CD14-positive monocyte (primary cell): Measurements from ENCODE around the gene PKLR. TPM values are rescaled to one million over a fixed set of nuclear protein-coding genes. Genes with fewer than 3 reads are reported as not detected.

Experiments used
- DNase-seq, 3 donors: peaks; one replicate each; pipeline ENCODE4 v3.0.0-alpha.2; 2011 to 2022
- H2AFZ ChIP-seq: 2 replicates; pipeline ENCODE4 v1.6.0; 2012; ENCODE audit warnings: mild to moderate bottlenecking, low read depth, low read length, inconsistent platforms; ENCODE audit not compliant: insufficient read depth, poor library complexity, severe bottlenecking
- H3K27ac ChIP-seq, 2 donors: 1 replicate in 1 of 2; 2 replicates in 1 of 2; pipeline ENCODE4 v1.5.1; 2012 to 2013; ENCODE audit warnings: low read length in 2 of 2, control low read depth in 1 of 2, inconsistent platforms in 1 of 2, low read depth in 1 of 2, mild to moderate bottlenecking in 1 of 2
- H3K27me3 ChIP-seq, 2 donors: one replicate each; pipeline versions ENCODE4 v1.6.0 to v1.6.1; 2011 to 2013; ENCODE audit warnings: low read length in 2 of 2; ENCODE audit not compliant: control insufficient read depth in 2 of 2, insufficient read depth in 2 of 2
- H3K36me3 ChIP-seq, 2 donors: replicated peaks in 1 of 2; 1 replicate in 1 of 2; 2 replicates in 1 of 2; pipeline versions ENCODE4 v1.5.1 to v1.6.1; 2012 to 2013; ENCODE audit warnings: low read length in 2 of 2, control low read depth in 1 of 2, inconsistent platforms in 1 of 2, mild to moderate bottlenecking in 1 of 2; ENCODE audit not compliant: insufficient read depth in 2 of 2, control insufficient read depth in 1 of 2
- H3K4me1 ChIP-seq, 2 donors: 1 replicate in 1 of 2; 2 replicates in 1 of 2; pipeline versions ENCODE4 v1.5.1 to v1.6.1; 2012 to 2013; ENCODE audit warnings: low read length in 2 of 2, control low read depth in 1 of 2, inconsistent platforms in 1 of 2, mild to moderate bottlenecking in 1 of 2, moderate library complexity in 1 of 2; ENCODE audit not compliant: insufficient read depth in 2 of 2, control insufficient read depth in 1 of 2
- H3K4me2 ChIP-seq: replicated peaks from 2 replicates; pipeline ENCODE3; 2012; ENCODE audit warnings: low read length, moderate library complexity, mild to moderate bottlenecking; ENCODE audit not compliant: poor library complexity, severe bottlenecking; ENCODE audit errors: extremely low read depth
- H3K4me3 ChIP-seq, 3 experiments: fragments of 200-600 bp in 1 of 3; sonication (generic) in 1 of 3; replicated peaks in 1 of 3; 1 replicate in 2 of 3; 2 replicates in 1 of 3; pipeline ENCODE4 v1.5.1; 2011 to 2013; ENCODE audit warnings: low read length in 3 of 3, mild to moderate bottlenecking in 3 of 3, control low read depth in 2 of 3, low read depth in 2 of 3, inconsistent platforms in 1 of 3, moderate library complexity in 1 of 3
- H3K79me2 ChIP-seq: 2 replicates; pipeline ENCODE4 v1.6.0; 2012; ENCODE audit warnings: mild to moderate bottlenecking, control low read depth, inconsistent platforms, low read length, moderate library complexity; ENCODE audit not compliant: insufficient read depth
- H3K9ac ChIP-seq: 2 replicates; pipeline ENCODE4 v1.6.0; 2017; ENCODE audit warnings: low read length, mild to moderate bottlenecking; ENCODE audit not compliant: insufficient read depth, poor library complexity, severe bottlenecking
- H3K9me3 ChIP-seq, 2 donors: replicated peaks in 1 of 2; 1 replicate in 1 of 2; 2 replicates in 1 of 2; pipeline versions ENCODE4 v1.5.1 to v1.6.1; 2012 to 2013; ENCODE audit warnings: low read length in 2 of 2, control low read depth in 1 of 2; ENCODE audit not compliant: control insufficient read depth in 1 of 2, insufficient read depth in 1 of 2
- H4K20me1 ChIP-seq: 2 replicates; pipeline ENCODE4 v1.6.0; 2012; ENCODE audit warnings: mild to moderate bottlenecking, low read length, control low read depth, moderate library complexity; ENCODE audit not compliant: insufficient read depth
- H3K27ac Mint-ChIP-seq, 7 donors: one replicate each; pipeline ENCODE4 v1.8.0; 2020; ENCODE audit warnings: mild to moderate bottlenecking in 7 of 7, mixed read lengths in 7 of 7, moderate library complexity in 6 of 7, inconsistent platforms in 2 of 7
- H3K27me3 Mint-ChIP-seq, 3 donors: one replicate each; pipeline ENCODE4 v1.8.0; 2021 to 2022; ENCODE audit warnings: low read depth in 3 of 3, mild to moderate bottlenecking in 3 of 3, mixed read lengths in 3 of 3, moderate library complexity in 3 of 3, inconsistent platforms in 1 of 3
- H3K36me3 Mint-ChIP-seq, 2 donors: one replicate each; pipeline ENCODE4 v1.8.0; 2020; ENCODE audit warnings: mixed read lengths in 2 of 2, inconsistent platforms in 1 of 2, mild to moderate bottlenecking in 1 of 2
- H3K4me1 Mint-ChIP-seq: one replicate; pipeline ENCODE4 v1.8.0; 2020; ENCODE audit warnings: mild to moderate bottlenecking, mixed read lengths
- H3K4me3 Mint-ChIP-seq, 2 donors: one replicate each; pipeline ENCODE4 v1.8.0; 2020; ENCODE audit warnings: mild to moderate bottlenecking in 2 of 2, mixed read lengths in 2 of 2, moderate library complexity in 1 of 2
- H3K9me3 Mint-ChIP-seq, 7 donors: one replicate each; pipeline ENCODE4 v1.8.0; 2020 to 2022; ENCODE audit warnings: mixed read lengths in 7 of 7, mild to moderate bottlenecking in 6 of 7, moderate library complexity in 6 of 7, inconsistent platforms in 2 of 7
- CTCF ChIP-seq: fragments of 200-600 bp; IDR thresholded peaks from one replicate; pipeline ENCODE4 v1.8.0; 2022; ENCODE audit warnings: antibody characterized with exemption, mild to moderate bottlenecking
- WGBS: methylation state at CpG from one replicate; pipeline ENCODE4 v1.1.5; 2013; ENCODE audit warnings: missing lambda C conversion rate; ENCODE audit not compliant: insufficient coverage; 5-methylcytosine and 5-hydroxymethylcytosine counted together
- intact Hi-C, 2 donors: fragments of 100-400 bp; cut with micrococcal nuclease; formaldehyde crosslinking; loops; one replicate each; pipeline versions ENCODE4 v1.15.0 to v1.15.1; 2023
- polyA plus RNA-seq, 3 donors: library from polyadenylated mRNA; depleted of rRNA in 1 of 3; unstranded in 2 of 3; stranded (reverse) in 1 of 3; fragments of 300-500 nt in 2 of 3; fragments of >200 nt in 1 of 3; fragmentation: Illumina TruSeq in 2 of 3; gene quantifications; 1 replicate in 2 of 3; 2 replicates in 1 of 3; pipeline ENCODE4 v1.2.3, GENCODE V29; 2012 to 2021

PKLR gene
- polyA plus RNA-seq, 3 donors = 0.05 TPM; not detected in 2

DNA sequence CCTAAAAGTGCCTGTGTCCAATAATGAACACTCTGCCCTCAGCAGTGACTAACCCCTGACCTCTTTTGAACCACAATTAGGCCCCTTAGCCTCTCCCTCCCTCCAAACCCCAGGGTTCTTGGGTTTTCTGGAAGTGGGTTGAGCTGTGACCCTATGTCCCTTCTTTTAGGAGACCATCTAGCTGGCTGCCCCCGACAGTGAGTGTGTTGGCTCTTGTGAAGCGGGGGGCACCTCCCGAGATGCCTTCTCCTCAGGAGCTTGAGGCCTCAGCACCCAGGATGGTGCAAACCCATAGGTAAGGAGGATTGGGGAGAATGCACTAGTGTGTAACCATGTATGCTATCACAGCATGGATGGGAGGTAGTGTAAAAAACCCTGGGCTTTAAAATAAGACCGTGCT, 26.7 kb upstream of the PKLR start:
- H3K36me3 Mint-ChIP-seq = peaks cover 18 to 47% of the 10 kb centered on the region in 2 donors
- peaks cover 21% of the 10 kb centered on the region for H3K4me1 Mint-ChIP-seq
- Histone ChIP-seq H3K4me1 (peaks cover 8 to 18% of the 10 kb centered on the region in 2 donors), H3K27me3 (no peaks in the 10 kb centered on the region), H3K9me3 (no peaks in the 10 kb centered on the region), H3K9ac (no peak overlapping the region), H2AFZ (no peak overlapping the region), H3K4me3 (no peak overlapping the region), H3K27ac (no peak overlapping the region), H3K36me3 (peaks cover 19 to 41% of the 10 kb centered on the region in 2 donors), H3K79me2 (peaks cover 8% of the 10 kb centered on the region), H4K20me1 (peaks cover 14% of the 10 kb centered on the region), H3K4me2 (no peak overlapping the region)
- no peaks in the 10 kb centered on the region for H3K9me3 Mint-ChIP-seq
- H3K4me3 Mint-ChIP-seq = no peak overlapping the region
- 100% methylated on average over 3 of the region's 4 CpGs for WGBS
- intact Hi-C loops = no loop called here
- H3K27me3 Mint-ChIP-seq = no peaks in the 10 kb centered on the region
- H3K27ac Mint-ChIP-seq = peak overlapping the region in 2 of 7 donors; percentile 10 to 47
- no peak for DNase-seq
- TF ChIP-seq CTCF = no peak

- Histone ChIP-seq H3K27me3 (no peaks in the 10 kb centered on the region), H3K36me3 (peaks cover 16 to 33% of the 10 kb centered on the region in 2 donors), H4K20me1 (peaks cover 24% of the 10 kb centered on the region), H3K9me3 (no peaks in the 10 kb centered on the region), H3K4me2 (no peak overlapping the region), H3K4me3 (no peak overlapping the region), H3K27ac (no peak overlapping the region), H3K79me2 (peaks cover 16% of the 10 kb centered on the region), H2AFZ (no peak overlapping the region), H3K9ac (no peak overlapping the region), H3K4me1 (peaks cover 15 to 32% of the 10 kb centered on the region in 2 donors)
- Mint-ChIP-seq H3K4me1 (peaks cover 30% of the 10 kb centered on the region), H3K9me3 (no peaks in the 10 kb centered on the region), H3K36me3 (peaks cover 18 to 38% of the 10 kb centered on the region in 2 donors), H3K27me3 (peaks cover 2 to 4% (median 2%) of the 10 kb centered on the region in 3 donors), H3K27ac (peak overlapping the region in 1 of 7 donors; percentile 50), H3K4me3 (no peak overlapping the region)
- no CpG with 5 or more reads among the region's 7 CpGs for WGBS
- TF ChIP-seq CTCF = no peak
- no peak for DNase-seq
- intact Hi-C loops = no loop called here
Measured at GRCh38 chr1:155326631-155327037, 25.4 kb upstream of the PKLR start.
